GM12801 (cell line): ENCODE data around the gene RTN1.

Source experiments
- CTCF ChIP-seq: IDR thresholded peaks from one replicate; pipeline ENCODE4 v1.5.1; 2011; ENCODE audit warnings: control low read depth; ENCODE audit not compliant: insufficient read length; ENCODE audit errors: extremely low read depth

RTN1 gene

DNA sequence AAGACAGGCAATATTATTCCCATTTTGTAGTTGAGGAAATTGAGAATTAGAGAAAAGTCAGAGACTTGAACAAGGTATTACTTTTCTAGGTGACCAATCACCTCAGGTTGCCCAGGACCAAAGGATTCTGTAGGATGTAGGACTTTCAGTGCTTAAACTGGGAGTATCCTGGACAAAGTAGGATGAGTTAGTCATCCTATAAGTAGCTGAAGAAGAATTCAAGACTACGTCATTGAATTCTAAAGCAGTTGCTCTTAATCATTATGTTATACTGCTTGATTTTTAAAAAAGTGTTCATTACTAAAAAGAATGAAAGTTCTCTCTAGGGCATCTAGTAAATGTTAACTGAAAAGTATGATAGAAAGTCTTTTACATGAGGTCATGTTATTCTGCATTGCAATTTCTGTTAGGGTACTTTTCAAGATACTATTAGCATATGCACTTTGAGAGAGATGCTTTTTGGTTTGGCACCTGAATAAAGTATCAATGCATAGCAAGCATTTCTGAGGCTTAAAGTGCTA, 101.7 kb downstream of the RTN1 start:
- TF ChIP-seq CTCF = no peak

GRCh38 chr14:59761851-59762250, 108.7 kb downstream of the RTN1 start:
- TF ChIP-seq CTCF = no peak

- no peak for TF ChIP-seq CTCF
Observed at GRCh38 chr14:59755409-59756135, 115.0 kb downstream of the RTN1 start.

GRCh38 chr14:59754256-59754655, 116.3 kb downstream of the RTN1 start:
- no peak for TF ChIP-seq CTCF

- no peak for TF ChIP-seq CTCF
Observed at GRCh38 chr14:59753512-59753911, 117.1 kb downstream of the RTN1 start.

DNA sequence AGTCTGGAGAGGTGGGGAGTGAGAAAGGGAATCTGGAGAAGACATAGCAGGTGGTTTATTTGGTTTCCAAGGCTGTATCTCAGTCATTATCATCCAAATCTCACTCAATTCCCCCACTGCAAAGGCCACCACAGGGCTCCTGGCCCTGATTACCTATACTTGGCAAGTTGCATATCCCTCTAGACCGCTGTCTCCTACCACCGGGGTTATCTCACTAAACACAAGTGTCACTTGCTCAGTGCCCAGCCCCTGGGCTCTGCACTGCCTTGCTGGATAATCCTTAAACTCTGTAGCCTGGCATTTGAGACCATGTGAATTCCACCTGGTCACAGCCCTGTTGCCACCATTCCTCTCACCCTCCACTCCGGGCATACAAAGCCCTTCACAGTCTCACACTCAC, 119.0 kb downstream of the RTN1 start:
- TF ChIP-seq CTCF = no peak

GRCh38 chr14:59739794-59740193, 130.8 kb downstream of the RTN1 start:
- no peak for TF ChIP-seq CTCF
